PFSK-1 (cell line): ENCODE data around the gene CACHD1.

Experiments
- FOXP2 ChIP-seq: optimal IDR thresholded peaks from 2 replicates; pipeline ENCODE3; 2011; ENCODE audit warnings: borderline replicate concordance, control low read depth, inconsistent platforms; ENCODE audit not compliant: insufficient read depth; ENCODE audit errors: extremely low read length, extremely low read depth
- POLR2AphosphoS5 ChIP-seq: IDR thresholded peaks from 2 replicates; pipeline ENCODE4 v1.6.1; 2012; ENCODE audit warnings: low read depth, mild to moderate bottlenecking, control low read depth, low read length, moderate library complexity
- REST ChIP-seq, 2 experiments: IDR thresholded peaks; 2 replicates each; pipeline versions ENCODE4 v1.6.1 to v1.8.0; 2011 to 2012; ENCODE audit warnings: low read depth in 2 of 2, low read length in 2 of 2, control low read depth in 1 of 2, inconsistent platforms in 1 of 2, mild to moderate bottlenecking in 1 of 2, moderate library complexity in 1 of 2; ENCODE audit not compliant: insufficient read depth in 1 of 2
- SIN3A ChIP-seq: IDR thresholded peaks from 2 replicates; pipeline ENCODE4 v1.6.1; 2012; ENCODE audit warnings: mild to moderate bottlenecking, low read length, moderate library complexity, borderline replicate concordance; ENCODE audit not compliant: insufficient read depth
- TAF1 ChIP-seq: IDR thresholded peaks from 2 replicates; pipeline ENCODE4 v1.6.1; 2012; ENCODE audit warnings: low read length, control low read depth, borderline replicate concordance; ENCODE audit not compliant: insufficient read depth

The CACHD1 gene

GRCh38 chr1:64601207-64601606 is 131.3 kb downstream of the CACHD1 start:
- TF ChIP-seq POLR2AphosphoS5 (no peak), SIN3A (no peak), REST (IDR thresholded peaks at IDR 0.05; ENCODE audit: insufficient read depth in 1 of 2, low read depth in 2 of 2, low read length in 2 of 2) (no peak), FOXP2 (no peak), TAF1 (no peak)

GRCh38 chr1:64608005-64608650 is 138.2 kb downstream of the CACHD1 start:
- no peak for TF ChIP-seq FOXP2
- no peak for TF ChIP-seq TAF1
- TF ChIP-seq POLR2AphosphoS5: no peak
- TF ChIP-seq REST (IDR thresholded peaks at IDR 0.05; ENCODE audit: insufficient read depth in 1 of 2, low read depth in 2 of 2, low read length in 2 of 2): no peak
- TF ChIP-seq SIN3A: no peak

- TF ChIP-seq FOXP2: no peak
- TF ChIP-seq POLR2AphosphoS5: no peak
- TF ChIP-seq REST (IDR thresholded peaks at IDR 0.05; ENCODE audit: insufficient read depth in 1 of 2, low read depth in 2 of 2, low read length in 2 of 2): no peak
- TF ChIP-seq SIN3A: no peak
- no peak for TF ChIP-seq TAF1
These were observed 138.7 kb downstream of the CACHD1 start for GRCh38 chr1:64608651-64609048.

- TF ChIP-seq FOXP2: no peak
- TF ChIP-seq REST (IDR thresholded peaks at IDR 0.05; ENCODE audit: insufficient read depth in 1 of 2, low read depth in 2 of 2, low read length in 2 of 2): no peak
- TF ChIP-seq TAF1: no peak
- no peak for TF ChIP-seq SIN3A
- no peak for TF ChIP-seq POLR2AphosphoS5
These were observed 146.1 kb downstream of the CACHD1 start for GRCh38 chr1:64616039-64616438.
